ENCODE results near the gene INSL3. TPM values are rescaled to one million over a fixed set of nuclear protein-coding genes. Genes with fewer than 3 reads are reported as not detected.
A peak's percentile ranks its signal among the peaks of the same experiment; 100 is the strongest.

The INSL3 gene
- total and polyA plus RNA-seq, 2 of the 13 experiments (the other 11 are each of a cell fraction or from before 2014, with no cell fraction given): 0.30 TPM; not detected in 1

- ATAC-seq (no peak; the same call in 2 of the 3 replicates), DNase-seq (ENCODE audit: low spot score) (no peak), FAIRE-seq (no peak)
- peaks cover 40% of the 10 kb centered on the region for H3K4me1 ChIP-seq (ENCODE audit: insufficient read depth, low read length)
- H3K36me3 ChIP-seq (replicated peaks in 1 of 2; ENCODE audit: control insufficient read depth in 1 of 2, insufficient read depth in 2 of 2, low read length in 2 of 2): peaks cover 0 to 9% of the 10 kb centered on the region in 2 experiments; a peak in 3 of 5 replicates
- POLR2A ChIA-PET: interaction anchor here (4.3 kb wide), 1 partner anchor 9 kb away, joined by 26 read pairs; the partner anchor contains the start of gene RPL18A
- H3K9ac ChIP-seq (ENCODE audit: insufficient read depth, low read depth, low read length): no peak overlapping the region
- CTCF ChIA-PET (ENCODE audit: low intra/inter-chr PET ratio, low total read pairs): interaction anchor here (3.6 kb wide), 1 partner anchor 64 kb away, joined by 32 read pairs; the partner anchor contains the start of gene CCDC124
- BruUV-seq (replicated peaks): no TSS peak
- H3K27me3 ChIP-seq (ENCODE audit: control insufficient read depth in 1 of 2, insufficient read depth in 2 of 2, low read length in 2 of 2): peaks cover 6 to 29% of the 10 kb centered on the region in 2 experiments; a peak in 4 of 5 replicates
- H2AFZ ChIP-seq (ENCODE audit: low read length): no peak overlapping the region
- WGBS (ENCODE audit: low lambda C conversion rate): 15% methylated on average over 6 of the region's 6 CpGs
- in situ Hi-C loops (cut with HindIII; ENCODE audit: extremely low pct_ligation_motif_present, low pct_unique_long_range_greater_than_20kb) (loop anchor here (5.0 kb wide), 2 partner anchors 64 to 124 kb away; partner anchors contain the start of gene CCDC124), intact Hi-C loops (cut with micrococcal nuclease; ENCODE audit: unreplicated experiment) (no loop called here)
- H3K79me2 ChIP-seq (ENCODE audit: insufficient read depth, low read length): no peaks in the 10 kb centered on the region
- peaks cover 16% of the 10 kb centered on the region for H4K20me1 ChIP-seq (ENCODE audit: insufficient read depth, low read length)
- no peak for TF ChIP-seq RORA (CRISPR knock-in tag; IDR thresholded peaks at IDR 0.05)
- H3K27ac ChIP-seq (ENCODE audit: extremely low read length, insufficient read depth, low read length): no peak overlapping the region
- no peak overlapping the region for H3K4me2 ChIP-seq (ENCODE audit: low read depth, low read length)
- H3K9me3 ChIP-seq (ENCODE audit: low read length): no peaks in the 10 kb centered on the region
- H3K4me3 ChIP-seq (replicated peaks in 1 of 3; ENCODE audit: insufficient read depth in 1 of 3, low read depth in 2 of 3, low read length in 3 of 3): no peak overlapping the region
Measured at GRCh38 chr19:17868669-17869068, 47.4 kb upstream of the INSL3 start.

- 32% methylated on average over 5 of the region's 11 CpGs for WGBS (ENCODE audit: low lambda C conversion rate)
- TF ChIP-seq BORCS8-MEF2B (CRISPR knock-in tag; IDR thresholded peaks at IDR 0.05) (no peak), ZNF614 (CRISPR knock-in tag; IDR thresholded peaks at IDR 0.05; ENCODE audit: borderline replicate concordance) (no peak), HOXD1 (CRISPR knock-in tag; IDR thresholded peaks at IDR 0.05) (no peak), ZFP36L2 (CRISPR knock-in tag; IDR thresholded peaks at IDR 0.05) (no peak), ZBTB7A (CRISPR knock-in tag; IDR thresholded peaks at IDR 0.05) (no peak), ZNF331 (CRISPR knock-in tag; IDR thresholded peaks at IDR 0.05) (no peak), ZSCAN9 (CRISPR knock-in tag; IDR thresholded peaks at IDR 0.05; ENCODE audit: borderline replicate concordance) (no peak), STAG1 (CRISPR knock-in tag; IDR thresholded peaks at IDR 0.05) (no peak), CHCHD3 (CRISPR knock-in tag; IDR thresholded peaks at IDR 0.05) (no peak), ONECUT2 (CRISPR knock-in tag; IDR thresholded peaks at IDR 0.05) (no peak), FOSL1 (CRISPR knock-in tag; IDR thresholded peaks at IDR 0.05; ENCODE audit: borderline replicate concordance) (no peak), NFIB (CRISPR knock-in tag; IDR thresholded peaks at IDR 0.05; ENCODE audit: borderline replicate concordance) (no peak)
- TF ChIP-seq, protein P1, sequence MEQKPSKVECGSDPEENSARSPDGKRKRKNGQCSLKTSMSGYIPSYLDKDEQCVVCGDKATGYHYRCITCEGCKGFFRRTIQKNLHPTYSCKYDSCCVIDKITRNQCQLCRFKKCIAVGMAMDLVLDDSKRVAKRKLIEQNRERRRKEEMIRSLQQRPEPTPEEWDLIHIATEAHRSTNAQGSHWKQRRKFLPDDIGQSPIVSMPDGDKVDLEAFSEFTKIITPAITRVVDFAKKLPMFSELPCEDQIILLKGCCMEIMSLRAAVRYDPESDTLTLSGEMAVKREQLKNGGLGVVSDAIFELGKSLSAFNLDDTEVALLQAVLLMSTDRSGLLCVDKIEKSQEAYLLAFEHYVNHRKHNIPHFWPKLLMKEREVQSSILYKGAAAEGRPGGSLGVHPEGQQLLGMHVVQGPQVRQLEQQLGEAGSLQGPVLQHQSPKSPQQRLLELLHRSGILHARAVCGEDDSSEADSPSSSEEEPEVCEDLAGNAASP (CRISPR knock-in tag; IDR thresholded peaks at IDR 0.05; ENCODE audit: borderline replicate concordance): no peak
- TF ChIP-seq, protein P2, sequence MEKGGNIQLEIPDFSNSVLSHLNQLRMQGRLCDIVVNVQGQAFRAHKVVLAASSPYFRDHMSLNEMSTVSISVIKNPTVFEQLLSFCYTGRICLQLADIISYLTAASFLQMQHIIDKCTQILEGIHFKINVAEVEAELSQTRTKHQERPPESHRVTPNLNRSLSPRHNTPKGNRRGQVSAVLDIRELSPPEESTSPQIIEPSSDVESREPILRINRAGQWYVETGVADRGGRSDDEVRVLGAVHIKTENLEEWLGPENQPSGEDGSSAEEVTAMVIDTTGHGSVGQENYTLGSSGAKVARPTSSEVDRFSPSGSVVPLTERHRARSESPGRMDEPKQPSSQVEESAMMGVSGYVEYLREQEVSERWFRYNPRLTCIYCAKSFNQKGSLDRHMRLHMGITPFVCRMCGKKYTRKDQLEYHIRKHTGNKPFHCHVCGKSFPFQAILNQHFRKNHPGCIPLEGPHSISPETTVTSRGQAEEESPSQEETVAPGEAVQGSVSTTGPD (CRISPR knock-in tag; IDR thresholded peaks at IDR 0.05): no peak
- no peak for FAIRE-seq
- intact Hi-C loops (cut with micrococcal nuclease; ENCODE audit: unreplicated experiment): no loop called here
- no TSS peak for BruUV-seq (replicated peaks)
- CTCF ChIA-PET (ENCODE audit: low intra/inter-chr PET ratio, low total read pairs): no interaction called here
- Histone ChIP-seq H3K9me3 (ENCODE audit: low read length) (no peaks in the 10 kb centered on the region), H2AFZ (ENCODE audit: low read length) (no peak overlapping the region), H3K36me3 (replicated peaks in 1 of 2; ENCODE audit: control insufficient read depth in 1 of 2, insufficient read depth in 2 of 2, low read length in 2 of 2) (peaks cover 8 to 26% of the 10 kb centered on the region in 2 experiments), H3K27me3 (ENCODE audit: control insufficient read depth in 1 of 2, insufficient read depth in 2 of 2, low read length in 2 of 2) (peaks cover 6 to 20% of the 10 kb centered on the region in 2 experiments; a peak in 3 of 5 replicates), H3K4me2 (ENCODE audit: low read depth, low read length) (no peak overlapping the region), H3K4me3 (replicated peaks in 1 of 3; ENCODE audit: insufficient read depth in 1 of 3, low read depth in 2 of 3, low read length in 3 of 3) (no peak overlapping the region), H3K79me2 (ENCODE audit: insufficient read depth, low read length) (peaks cover 5% of the 10 kb centered on the region), H3K4me1 (ENCODE audit: insufficient read depth, low read length) (peaks cover 45% of the 10 kb centered on the region), H3K27ac (ENCODE audit: extremely low read length, insufficient read depth, low read length) (no peak overlapping the region), H4K20me1 (ENCODE audit: insufficient read depth, low read length) (peaks cover 32% of the 10 kb centered on the region), H3K9ac (ENCODE audit: insufficient read depth, low read depth, low read length) (no peak overlapping the region)
- no peak for DNase-seq (ENCODE audit: low spot score)
- peak; percentile 20 for ATAC-seq
- POLR2A ChIA-PET: no interaction called here
- in situ Hi-C loops (cut with HindIII; ENCODE audit: extremely low pct_ligation_motif_present, low pct_unique_long_range_greater_than_20kb): loop anchor here (5.0 kb wide), 2 partner anchors 65 to 125 kb away; partner anchors contain the start of gene CCDC124
Measured at GRCh38 chr19:17866964-17867486, 45.7 kb upstream of the INSL3 start.
